HL-60/S4 (cell line): ENCODE results near the gene TMEM213.
"Not testable (repeated sequence)": the region's sequence is repeated elsewhere in the genome, so short reads cannot be mapped to it uniquely, and the experiment has no call there.

Experiments
- in situ Hi-C: fragments of 300-500 bp; cut with MboI; formaldehyde crosslinking; loops from 2 replicates; pipeline ENCODE4 v1.14.3; 2022; ENCODE audit warnings: low sequenced_read_pairs

Gene TMEM213

GRCh38 chr7:138796038-138796615 is 1.7 kb upstream of the TMEM213 start:
- in situ Hi-C loops: no loop called here

GRCh38 chr7:138797046-138797445 is 748 bp upstream of the TMEM213 start:
- in situ Hi-C loops: not testable (repeated sequence)

- in situ Hi-C loops: no loop called here
Measured at GRCh38 chr7:138798836-138799235, 1.0 kb downstream of the TMEM213 start.

GRCh38 chr7:138799336-138800000 is 1.7 kb downstream of the TMEM213 start:
- in situ Hi-C loops: no loop called here

- in situ Hi-C loops: no loop called here
Measured at GRCh38 chr7:138801256-138801655, 3.5 kb downstream of the TMEM213 start.

GRCh38 chr7:138802706-138803105 is 4.9 kb downstream of the TMEM213 start:
- in situ Hi-C loops: no loop called here

GRCh38 chr7:138804618-138805017 is 6.8 kb downstream of the TMEM213 start:
- in situ Hi-C loops: no loop called here

- in situ Hi-C loops: no loop called here
Measured at GRCh38 chr7:138809346-138809745, 11.6 kb downstream of the TMEM213 start.

- in situ Hi-C loops: not testable (repeated sequence)
Measured at GRCh38 chr7:138811327-138811726, 13.5 kb downstream of the TMEM213 start.

- in situ Hi-C loops: no loop called here
Measured at GRCh38 chr7:138813945-138814344, 16.2 kb downstream of the TMEM213 start.

GRCh38 chr7:138814816-138815332 is 17.1 kb downstream of the TMEM213 start:
- in situ Hi-C loops: no loop called here

- in situ Hi-C loops: no loop called here
Measured at GRCh38 chr7:138816650-138817049, 18.9 kb downstream of the TMEM213 start.

GRCh38 chr7:138819625-138820024 is 21.8 kb downstream of the TMEM213 start:
- in situ Hi-C loops: no loop called here

GRCh38 chr7:138821912-138822311 is 24.1 kb downstream of the TMEM213 start:
- in situ Hi-C loops: no loop called here

GRCh38 chr7:138822867-138823535 is 25.2 kb downstream of the TMEM213 start:
- in situ Hi-C loops: no loop called here

- in situ Hi-C loops: no loop called here
Measured at GRCh38 chr7:138825049-138825721, 27.4 kb downstream of the TMEM213 start.

- in situ Hi-C loops: no loop called here
Measured at GRCh38 chr7:138828302-138828701, 30.5 kb downstream of the TMEM213 start.

GRCh38 chr7:138829335-138829734 is 31.5 kb downstream of the TMEM213 start:
- in situ Hi-C loops: no loop called here

- in situ Hi-C loops: no loop called here
Measured at GRCh38 chr7:138832966-138833365, 35.2 kb downstream of the TMEM213 start.

- in situ Hi-C loops: no loop called here
Measured at GRCh38 chr7:138833596-138833995, 35.8 kb downstream of the TMEM213 start.

- in situ Hi-C loops: no loop called here
Measured at GRCh38 chr7:138834583-138834982, 36.8 kb downstream of the TMEM213 start.
